GM23248 (cell line): Measurements from ENCODE around the gene TMEM255B.

Experiments used
- EZH2 ChIP-seq: fragments of 200-600 bp; sonication (generic); IDR thresholded peaks from 2 replicates; pipeline ENCODE4 v1.6.1; 2018; ENCODE audit warnings: antibody characterized with exemption, mild to moderate bottlenecking; ENCODE audit not compliant: insufficient read depth, poor library complexity, severe bottlenecking
- EZH2phosphoT487 ChIP-seq: fragments of 200-600 bp; sonication (generic); IDR thresholded peaks from 2 replicates; pipeline ENCODE4 v1.6.1; 2018; ENCODE audit warnings: antibody characterized with exemption, moderate library complexity, mild to moderate bottlenecking, low read depth; ENCODE audit not compliant: insufficient read depth

DNA sequence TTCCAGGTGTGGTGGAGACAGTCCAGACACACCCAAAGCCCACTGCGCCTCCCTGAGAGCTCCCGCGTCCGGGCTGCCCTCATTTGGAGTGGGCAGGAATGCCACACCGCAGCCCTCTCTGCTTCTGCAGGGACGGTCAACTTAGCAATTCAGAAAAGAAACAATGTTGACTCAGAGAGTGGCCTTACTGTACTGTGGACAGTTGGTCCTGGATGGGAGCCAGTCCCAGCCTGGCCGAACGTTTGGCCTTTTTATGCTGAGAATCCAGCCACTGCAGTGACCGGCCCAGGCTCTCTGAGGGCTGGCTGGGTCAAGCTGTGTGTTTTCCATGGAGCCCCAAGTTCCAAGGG, 97.7 kb downstream of the TMEM255B start:
- TF ChIP-seq EZH2 (no peak), EZH2phosphoT487 (no peak)
